GM18519 (cell line): Measurements from ENCODE around the gene TLCD2.
"Not testable (repeated sequence)": the region's sequence is repeated elsewhere in the genome, so short reads cannot be mapped to it uniquely, and the experiment has no call there.

ENCODE experiments used
- ATAC-seq: cut with Tn5 transposase; IDR thresholded peaks from one replicate; pipeline ENCODE4 v1.9.1; 2021; ENCODE audit warnings: mild to moderate bottlenecking, moderate library complexity; ENCODE audit not compliant: unreplicated experiment, low FRiP score

Gene TLCD2

GRCh38 chr17:1709971-1710806, at the start of gene TLCD2:
Gene TLCD2, minus strand, starts transcription at chr17:1710377. Its CDS starts 135 bp downstream, at chr17:1710242.
- ATAC-seq, result no peak

- no peak for ATAC-seq
Measured at GRCh38 chr17:1759529-1759928, 49.4 kb upstream of the TLCD2 start.

- ATAC-seq, result no peak
Measured at GRCh38 chr17:1758807-1759206, 48.6 kb upstream of the TLCD2 start.

- ATAC-seq, result no peak
Measured at GRCh38 chr17:1755827-1756262, 45.7 kb upstream of the TLCD2 start.

- ATAC-seq, result no peak
Measured at GRCh38 chr17:1755252-1755826, 45.2 kb upstream of the TLCD2 start.

GRCh38 chr17:1754430-1755112, 44.4 kb upstream of the TLCD2 start:
- no peak for ATAC-seq

GRCh38 chr17:1753767-1754429, 43.7 kb upstream of the TLCD2 start:
- no peak for ATAC-seq

- no peak for ATAC-seq
Measured at GRCh38 chr17:1752425-1753262, 42.5 kb upstream of the TLCD2 start.

GRCh38 chr17:1750628-1751027, 40.5 kb upstream of the TLCD2 start:
- no peak for ATAC-seq

- no peak for ATAC-seq
Measured at GRCh38 chr17:1746975-1747543, 36.9 kb upstream of the TLCD2 start.

- ATAC-seq, result no peak
Measured at GRCh38 chr17:1745513-1746020, 35.4 kb upstream of the TLCD2 start.

GRCh38 chr17:1744551-1745512, 34.7 kb upstream of the TLCD2 start:
- ATAC-seq, result no peak

GRCh38 chr17:1743088-1743439, 32.9 kb upstream of the TLCD2 start:
- no peak for ATAC-seq

- no peak for ATAC-seq
Measured at GRCh38 chr17:1742371-1743087, 32.4 kb upstream of the TLCD2 start, which contains the start of gene SERPINF2. Gene SERPINF2, plus strand, starts transcription at chr17:1742871. Its CDS starts 2,125 bp downstream, at chr17:1744996.

- ATAC-seq, result not testable (repeated sequence)
Measured at GRCh38 chr17:1741899-1742298, 31.7 kb upstream of the TLCD2 start.

GRCh38 chr17:1737531-1738291, 27.5 kb upstream of the TLCD2 start:
- no peak for ATAC-seq
